Amniotic epithelial cell (primary cell): ENCODE results near the gene GJA3.
"Not testable (repeated sequence)": the region's sequence is repeated elsewhere in the genome, so short reads cannot be mapped to it uniquely, and the experiment has no call there.

Source experiments
- DNase-seq: peaks from one replicate; pipeline ENCODE4 v3.0.0-alpha.2; 2010; ENCODE audit warnings: low read depth

GJA3 gene

DNA sequence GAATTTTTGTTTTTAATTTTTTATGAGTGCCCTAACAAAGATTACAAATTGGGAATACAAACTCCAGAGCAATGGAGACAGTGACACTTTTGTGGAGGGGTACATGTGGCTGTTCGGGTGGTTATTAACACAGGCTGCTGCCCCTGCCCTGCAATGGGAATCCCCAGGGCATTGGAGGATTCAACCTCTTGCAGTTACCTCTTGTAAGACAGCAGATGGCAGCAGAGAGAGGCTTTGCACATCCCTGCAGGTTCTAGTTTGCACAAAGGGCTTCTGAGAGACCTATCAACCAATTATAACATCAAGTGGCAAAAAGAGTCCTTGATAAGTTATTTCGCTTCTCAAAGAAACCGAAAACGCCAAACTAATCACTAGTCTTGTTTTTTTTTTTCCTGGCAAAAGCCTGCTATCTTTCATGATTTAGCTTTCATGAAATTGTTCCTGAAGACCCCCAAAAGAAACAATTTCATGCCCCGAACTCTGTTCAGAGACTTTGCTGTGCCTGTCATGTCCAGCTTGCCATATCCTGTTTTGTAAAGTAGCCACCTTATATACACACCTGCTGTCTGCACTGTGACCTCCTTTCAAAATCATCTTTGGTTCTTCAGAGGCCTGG, 21.5 kb upstream of the GJA3 start:
- DNase-seq, result peak; percentile 74

DNA sequence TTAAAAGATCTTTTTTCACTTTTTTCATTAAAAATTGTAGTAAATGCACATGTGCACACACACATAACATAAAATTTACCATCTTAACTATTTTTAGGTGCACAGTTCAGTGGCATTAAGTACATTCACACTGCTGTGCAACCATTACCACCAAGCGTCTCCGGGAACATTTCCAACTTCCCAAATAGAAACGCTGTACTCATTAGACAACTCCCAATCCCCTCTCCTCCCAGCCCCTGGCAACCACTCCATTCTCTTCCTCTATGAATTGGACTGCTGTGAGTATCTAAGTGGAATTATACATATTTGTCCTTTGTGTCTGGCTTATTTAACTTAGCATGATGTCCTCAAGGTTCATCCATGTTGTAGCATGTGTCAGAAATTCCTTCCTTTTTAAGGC, 20.3 kb upstream of the GJA3 start:
- DNase-seq, result no peak

DNA sequence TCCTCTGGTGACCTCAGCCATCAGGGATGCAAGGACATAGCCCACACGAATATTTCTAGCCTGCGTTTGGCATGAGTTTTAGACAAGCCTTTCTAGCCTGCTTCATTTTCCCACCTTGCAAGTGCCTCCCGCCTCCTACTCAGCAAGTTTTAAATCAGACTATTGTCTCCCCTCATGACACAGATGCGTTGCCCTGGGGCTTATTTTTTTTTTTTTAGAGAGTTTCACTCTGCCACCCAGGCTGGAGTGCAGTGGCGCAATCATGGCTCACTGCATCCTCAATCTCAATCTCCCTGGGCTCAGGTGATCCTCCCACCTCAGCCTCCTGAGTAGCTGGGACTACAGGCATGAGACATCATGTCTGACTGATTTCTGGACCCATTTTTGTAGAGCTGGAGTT, 17.3 kb upstream of the GJA3 start:
- DNase-seq, result no peak

DNA sequence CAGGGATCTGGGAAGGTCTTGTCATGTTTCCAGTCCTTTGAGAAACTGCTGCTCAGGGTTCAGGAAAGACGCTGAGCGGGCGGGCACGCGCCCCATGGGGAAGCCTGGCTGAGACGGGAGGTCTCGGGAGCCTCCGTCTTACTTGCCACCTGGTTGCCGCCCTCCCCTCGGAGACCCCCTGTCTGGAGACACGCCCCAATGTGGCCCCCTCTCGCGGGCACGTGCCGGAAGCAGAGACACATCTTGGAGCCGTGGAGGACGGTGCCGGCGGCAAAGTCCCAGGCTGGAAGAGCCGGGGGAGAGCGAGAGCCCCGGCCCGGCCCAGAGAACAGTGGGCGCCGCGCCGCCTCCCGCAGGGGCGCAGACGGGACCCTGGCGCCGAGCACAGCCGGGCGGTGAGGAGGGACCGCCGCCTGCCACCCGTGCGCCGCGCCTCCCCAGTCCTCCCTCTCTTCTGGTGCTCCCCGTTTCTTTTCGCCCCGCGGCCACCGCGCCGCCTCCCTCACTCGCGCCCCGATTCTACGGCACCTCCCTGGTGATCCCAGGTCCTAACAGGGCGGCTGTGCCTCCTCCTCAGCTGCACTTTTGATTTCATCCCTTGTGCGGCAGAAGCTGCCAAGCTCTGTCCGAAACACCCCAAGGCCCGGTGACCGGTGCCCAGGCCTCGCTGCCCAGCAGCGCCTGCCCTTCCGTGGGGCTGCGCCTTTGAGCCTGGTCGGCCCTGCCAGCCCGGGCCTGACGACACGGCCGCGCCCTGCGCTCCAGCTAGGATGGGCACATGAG, 16.4 kb upstream of the GJA3 start:
- DNase-seq, result no peak

DNA sequence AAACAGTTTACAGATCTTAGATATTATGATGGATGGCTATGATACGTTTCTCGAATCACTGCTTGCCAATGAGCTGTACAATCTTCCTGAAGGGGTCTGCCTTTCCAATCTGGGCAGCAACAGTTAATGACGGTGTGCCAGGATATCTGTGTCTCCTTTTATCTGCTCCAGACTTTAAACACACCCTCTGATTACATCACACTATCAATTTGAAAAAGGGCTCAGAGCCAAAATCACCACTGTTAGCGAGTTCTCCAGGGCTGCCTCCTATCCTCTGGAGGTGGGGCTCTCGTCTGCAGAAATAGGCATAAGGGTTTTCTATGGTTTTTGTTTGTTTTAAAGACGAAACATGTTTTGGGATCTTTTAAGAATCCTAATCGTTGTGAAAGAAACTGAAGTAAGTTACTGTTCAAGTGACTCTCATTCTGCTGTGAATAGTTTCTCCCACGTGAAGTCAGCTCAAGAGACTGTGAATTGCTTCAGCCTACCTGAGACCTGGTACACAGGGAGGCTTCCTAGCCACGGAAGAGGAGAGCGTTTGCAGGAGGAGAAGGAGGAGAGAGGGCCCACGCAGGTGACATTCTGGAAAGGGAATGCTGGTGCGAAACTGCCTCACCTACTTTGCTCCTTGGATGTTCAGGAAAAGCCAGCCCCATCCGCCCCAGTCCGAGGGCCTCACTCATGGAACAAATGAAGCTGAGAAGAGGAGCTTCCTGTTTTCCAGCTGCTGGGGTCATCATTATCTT, 15.2 kb upstream of the GJA3 start:
- no peak for DNase-seq

DNA sequence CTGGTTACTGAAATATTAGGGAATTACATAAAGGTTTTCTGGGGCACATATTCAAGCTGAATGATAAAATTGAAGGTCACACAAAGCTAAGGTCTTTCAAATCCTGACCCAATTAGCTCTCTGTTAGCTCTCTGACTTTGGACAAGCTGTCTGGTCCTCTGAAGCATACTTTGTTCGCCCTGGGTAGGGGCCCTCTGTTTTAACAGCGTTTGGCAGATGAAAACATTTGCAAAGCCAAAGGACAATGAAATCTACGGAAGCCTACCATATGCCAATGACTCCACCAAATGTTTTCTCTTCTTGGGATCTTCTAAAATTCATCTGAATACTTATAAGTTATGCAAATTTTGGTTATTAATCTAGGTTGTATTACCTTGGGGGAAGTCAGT, 14.5 kb upstream of the GJA3 start:
- no peak for DNase-seq

DNA sequence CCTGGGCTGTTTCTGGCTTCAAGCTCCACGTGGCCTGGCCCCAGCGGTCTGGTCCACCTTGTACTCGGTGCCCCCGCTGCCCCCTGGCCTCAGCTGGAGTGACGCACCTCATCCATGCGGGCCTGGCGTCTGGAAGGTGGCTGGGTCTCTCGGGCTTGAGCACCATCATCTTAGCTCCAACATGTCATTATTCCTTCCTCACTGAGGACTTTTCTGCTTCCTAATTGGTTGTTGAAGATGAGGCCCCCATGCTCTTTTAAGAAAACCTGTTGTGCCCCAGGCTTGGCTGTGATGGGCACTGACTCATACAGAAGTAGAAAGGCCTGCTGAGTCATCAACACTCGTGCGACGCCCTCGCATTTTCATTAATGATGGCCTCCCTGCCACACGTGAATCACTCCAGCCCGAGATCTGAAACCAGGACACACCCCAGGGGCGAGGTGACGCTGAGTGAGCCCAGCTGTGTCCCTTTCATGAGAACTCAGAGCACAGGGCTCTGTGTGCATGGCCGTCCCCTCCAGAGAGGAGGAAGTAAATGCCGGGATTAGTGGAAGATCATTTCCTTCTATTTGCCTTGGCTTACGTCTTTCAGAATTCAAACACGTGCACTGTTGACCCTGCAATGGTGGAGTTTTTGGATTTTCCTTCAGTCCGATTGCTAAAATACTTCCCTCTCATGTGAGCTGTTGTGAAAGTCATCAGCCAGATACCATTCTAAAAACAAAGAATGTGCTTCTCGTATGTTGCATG, 14.0 kb upstream of the GJA3 start:
- peak; percentile 85 for DNase-seq

DNA sequence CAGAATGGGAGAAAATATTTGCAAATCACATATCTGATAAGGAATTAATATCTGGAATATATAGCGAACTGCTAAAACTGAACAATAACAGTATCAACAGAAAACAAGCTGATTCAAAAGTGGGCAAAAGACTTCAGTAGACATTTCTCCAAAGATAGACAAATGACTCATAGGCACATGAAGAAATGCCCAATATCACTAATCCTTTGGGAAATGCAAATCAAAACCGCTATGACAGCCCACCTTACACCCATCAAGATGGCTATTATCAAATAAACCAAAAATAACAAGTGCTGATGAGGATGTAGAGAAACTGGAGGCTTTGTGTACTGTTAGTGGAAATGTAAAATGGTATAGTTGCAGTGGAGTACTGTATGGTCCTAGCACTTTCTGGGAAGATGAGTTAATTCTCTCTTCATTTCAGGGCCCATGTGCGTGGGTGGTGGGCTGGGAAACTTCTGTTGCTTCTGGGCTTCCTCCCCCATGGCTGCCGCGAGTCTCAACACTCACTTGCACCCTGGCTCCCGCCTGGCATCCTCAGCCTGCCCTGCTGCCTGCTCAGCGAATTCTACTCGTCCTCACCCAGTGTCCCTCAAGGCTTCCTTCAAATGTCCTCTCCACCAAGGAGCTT, 12.4 kb upstream of the GJA3 start:
- DNase-seq, result no peak

DNA sequence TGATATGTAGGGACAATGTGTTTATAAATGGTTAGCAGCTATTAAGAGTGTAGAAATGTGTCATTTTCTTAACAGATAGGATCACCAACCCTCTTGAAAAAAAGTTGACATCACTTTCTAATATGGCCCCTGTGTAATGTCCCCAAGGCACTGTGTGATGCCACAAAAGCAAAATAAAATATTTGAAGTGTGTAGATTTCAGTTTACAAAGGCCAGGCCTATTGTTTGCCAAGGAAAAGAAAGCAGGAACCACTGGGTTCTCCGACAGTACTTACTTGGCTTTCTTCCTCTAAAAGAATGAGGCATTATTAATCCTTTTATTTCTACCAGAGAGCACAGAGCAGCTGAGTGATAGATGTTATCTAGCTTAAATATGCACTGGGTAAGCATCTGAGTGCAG, 10.5 kb upstream of the GJA3 start:
- no peak for DNase-seq

DNA sequence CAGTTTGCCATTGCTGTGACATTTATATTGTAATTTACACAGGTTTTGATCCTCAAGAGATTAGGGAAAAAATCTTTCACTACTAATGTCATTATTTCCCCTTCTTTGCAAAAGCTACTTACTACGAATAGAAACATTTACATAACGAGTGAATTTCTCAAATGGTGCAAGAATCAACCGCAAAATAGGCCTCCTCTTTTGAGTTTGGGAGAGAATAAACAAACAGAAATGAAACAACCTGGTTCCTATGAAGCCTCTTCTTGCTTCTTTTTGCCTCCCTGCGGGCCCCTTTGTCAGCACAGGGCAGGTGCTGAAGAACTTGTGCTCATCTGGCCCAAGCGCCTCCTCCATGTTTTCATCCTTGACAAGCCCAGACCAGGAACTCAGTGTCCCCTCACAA, 10.1 kb upstream of the GJA3 start:
- DNase-seq, result no peak

DNA sequence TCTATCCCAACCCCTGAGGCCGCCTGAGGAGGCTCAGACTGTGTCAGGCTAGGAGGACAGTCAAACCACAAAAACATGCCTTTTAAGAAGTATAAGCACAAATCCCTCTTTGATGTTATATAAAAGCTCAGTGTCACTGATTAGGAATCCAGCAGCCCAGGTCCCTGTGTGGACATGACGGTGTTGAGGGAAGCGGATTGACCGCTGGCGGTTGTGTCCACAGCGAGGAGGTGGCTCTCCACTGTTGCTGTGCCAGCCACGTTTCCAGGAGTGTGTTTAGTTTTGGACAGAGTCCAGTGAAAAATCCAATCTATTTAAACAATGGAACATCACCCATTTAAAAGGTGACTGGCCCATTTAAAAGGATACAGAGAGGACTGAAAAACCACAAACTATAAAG, 7.5 kb upstream of the GJA3 start:
- DNase-seq, result no peak

DNA sequence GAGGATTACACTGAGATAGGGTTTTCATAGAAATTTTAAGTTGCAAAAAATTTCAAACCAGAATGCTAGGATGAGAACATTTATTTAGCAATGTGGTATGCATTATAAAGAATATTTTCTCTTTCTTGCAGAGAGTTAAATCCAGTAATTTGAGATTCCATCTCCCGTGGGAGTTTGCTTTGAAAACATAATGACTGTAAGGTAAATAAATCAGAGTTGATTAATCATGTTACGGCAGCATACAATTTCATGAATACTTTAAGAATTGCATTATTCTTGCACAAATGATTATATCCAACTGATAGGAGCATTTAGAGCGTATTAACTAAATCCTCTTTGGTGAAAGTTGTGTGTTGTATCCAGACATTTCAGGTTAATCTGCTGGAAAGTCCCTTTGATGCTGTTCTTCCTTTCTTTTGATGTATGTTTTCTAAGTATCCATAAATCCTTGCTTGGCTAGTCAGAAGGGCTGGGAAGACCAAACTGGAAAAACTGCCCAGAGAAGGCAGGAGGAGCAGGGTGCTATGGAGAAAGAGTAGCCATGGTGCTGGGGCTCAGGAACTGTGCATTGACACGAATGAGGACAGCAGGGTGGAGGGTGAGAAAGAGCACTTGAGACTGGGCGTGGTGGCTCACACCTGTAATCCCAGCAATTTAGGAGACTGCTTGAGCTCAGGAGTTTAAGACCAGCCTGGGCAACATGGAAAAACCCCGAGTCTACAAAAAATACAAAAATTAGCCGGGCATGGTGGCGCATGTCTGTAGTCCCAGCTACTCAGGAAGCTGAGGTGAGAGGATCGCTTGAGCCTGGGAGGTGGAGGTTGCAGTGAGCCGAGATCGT, 4.8 kb upstream of the GJA3 start:
- DNase-seq, result peak; percentile 14

DNA sequence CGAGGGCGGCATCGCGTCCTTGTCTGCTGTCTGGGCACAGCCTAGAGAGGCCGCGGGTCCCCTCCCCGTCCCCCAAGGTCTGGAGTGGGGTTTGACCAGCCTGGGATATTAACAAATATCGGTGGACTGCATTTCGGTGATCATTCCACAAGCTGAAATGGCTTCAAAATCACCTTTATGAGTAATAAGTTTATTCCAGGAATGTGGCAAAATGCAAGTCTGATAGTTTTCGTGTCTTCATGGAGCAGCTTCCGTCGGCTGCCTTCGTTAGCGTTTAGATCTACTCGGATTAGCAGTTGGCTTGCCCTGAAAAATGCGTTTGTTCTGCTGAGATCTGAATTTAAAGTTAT, 1.1 kb upstream of the GJA3 start:
- no peak for DNase-seq

DNA sequence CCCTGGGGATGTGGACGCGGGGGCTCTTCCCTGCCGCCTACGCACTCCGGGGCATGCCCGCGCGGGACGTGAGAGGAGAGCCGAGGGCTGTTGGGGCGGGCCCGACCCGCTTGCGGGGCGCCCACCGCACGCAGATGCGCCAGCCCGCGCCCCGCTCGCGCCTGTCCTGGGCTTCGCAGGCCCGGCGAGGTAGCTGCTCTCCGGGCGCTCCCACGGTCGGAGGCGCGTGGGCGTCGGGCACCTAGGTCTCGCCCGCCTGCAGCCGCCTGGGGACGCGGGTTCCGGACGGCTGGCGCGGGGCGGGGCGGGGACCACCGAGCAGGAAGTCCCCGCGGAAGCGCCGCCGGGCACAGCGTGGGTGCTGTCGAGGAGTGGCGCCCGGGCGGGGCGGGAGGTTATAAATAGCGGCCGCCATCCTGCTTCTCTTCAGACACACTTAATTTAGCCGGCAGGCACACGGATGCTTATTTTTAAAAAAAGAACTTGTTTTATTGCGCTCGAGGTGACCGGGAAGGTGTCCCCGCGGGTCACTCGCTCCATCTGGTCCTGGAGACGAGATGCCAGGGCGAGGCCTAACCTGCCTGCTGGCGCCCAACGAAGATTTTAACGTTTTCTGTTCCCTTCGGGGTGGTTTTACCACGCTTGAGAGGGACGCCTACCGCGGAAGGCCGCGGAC, 561 bp upstream of the GJA3 start:
- no peak for DNase-seq

DNA sequence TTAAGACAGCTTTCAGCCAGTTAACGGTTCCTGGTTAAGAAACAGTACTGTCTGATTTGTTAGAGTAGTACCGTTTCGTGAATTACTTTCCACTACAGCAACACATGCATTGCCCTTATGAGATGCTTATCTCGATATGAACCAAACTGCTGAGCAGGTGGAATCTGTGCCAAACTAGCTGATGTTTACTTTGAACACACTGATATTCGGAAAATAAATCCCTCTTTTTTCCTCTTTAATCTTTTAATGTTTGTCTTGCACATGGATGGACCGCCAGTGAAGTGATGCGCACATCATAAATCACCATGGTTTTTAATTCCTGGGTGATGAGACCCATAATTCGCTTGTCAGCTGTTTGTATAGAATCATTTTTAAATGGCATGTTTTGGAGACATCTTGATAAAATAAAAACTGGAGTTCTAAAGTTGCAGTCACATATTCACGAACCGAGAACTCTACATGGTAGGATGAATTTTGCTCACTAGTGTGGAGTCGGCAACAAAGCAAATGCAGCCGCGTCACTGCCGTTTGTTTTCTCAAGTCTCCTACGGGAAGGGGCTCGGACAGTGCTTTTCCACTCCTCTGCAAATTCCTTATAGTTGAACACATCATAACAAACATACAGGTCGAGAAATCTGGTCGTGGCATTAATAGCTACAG, 1.1 kb downstream of the GJA3 start:
- DNase-seq, result peak; percentile 27

DNA sequence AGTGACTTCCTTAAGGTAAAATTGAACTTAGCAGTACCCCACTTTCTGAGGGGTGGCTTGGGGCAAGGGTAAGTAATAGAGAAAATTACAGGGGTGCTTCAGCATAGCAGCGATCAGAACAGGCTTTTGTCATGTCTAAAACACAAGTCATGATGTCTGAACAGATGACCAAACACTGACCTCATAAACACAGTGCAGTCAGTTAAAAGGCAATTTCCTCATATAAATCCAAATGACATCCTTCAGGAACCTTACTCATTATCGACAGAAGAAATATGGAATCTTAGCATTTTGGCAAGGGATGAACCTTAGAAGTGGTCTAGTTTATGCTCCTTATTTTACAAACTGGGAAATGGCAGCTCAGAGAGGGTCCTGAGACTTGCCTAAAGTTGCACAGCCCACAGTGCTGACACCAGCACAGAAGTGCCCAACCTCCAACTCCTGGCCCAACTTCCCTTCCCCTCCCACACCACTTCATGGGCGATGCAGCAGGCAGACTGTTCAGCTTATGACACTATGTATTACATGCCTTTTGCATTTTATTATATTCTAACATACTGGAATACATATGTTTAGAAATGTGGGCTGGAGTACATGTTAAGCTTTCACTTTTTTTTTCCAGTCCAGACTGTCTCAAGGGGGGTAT, 3.6 kb downstream of the GJA3 start:
- no peak for DNase-seq

DNA sequence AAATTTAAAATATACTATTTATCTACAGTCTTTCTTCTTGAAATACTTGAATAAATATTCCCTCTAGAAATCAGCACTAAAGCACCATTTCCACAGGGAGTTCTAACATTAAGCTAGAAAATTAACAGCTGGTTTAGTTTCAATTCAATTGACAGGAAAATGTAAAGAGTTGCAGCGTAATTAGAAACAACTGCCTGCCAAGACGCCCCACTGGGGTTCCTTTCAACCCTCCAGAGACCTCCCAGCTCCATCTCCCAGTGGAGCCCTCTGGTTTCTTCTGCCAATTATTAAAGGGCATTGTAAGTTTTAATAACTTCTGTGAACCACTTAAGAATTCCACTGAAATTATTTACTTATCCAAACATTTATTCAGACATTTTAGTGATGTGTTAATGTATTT, 4.2 kb downstream of the GJA3 start:
- DNase-seq, result no peak

DNA sequence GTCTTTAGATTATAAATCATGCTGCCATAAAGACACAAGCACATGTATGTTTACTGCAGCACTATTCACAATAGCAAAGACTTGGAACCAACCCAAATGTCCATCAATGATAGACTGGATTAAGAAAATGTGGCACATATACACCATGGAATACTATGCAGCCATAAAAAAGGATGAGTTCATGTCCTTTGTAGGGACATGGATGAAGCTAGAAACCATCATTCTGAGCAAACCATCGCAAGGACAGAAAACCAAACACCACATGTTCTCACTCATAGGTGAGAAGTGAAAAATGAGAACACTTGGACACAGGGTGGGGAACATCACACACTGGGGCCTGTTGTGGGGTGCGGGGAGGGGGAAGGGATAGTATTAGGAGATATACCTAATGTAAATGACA, 7.6 kb downstream of the GJA3 start:
- not testable (repeated sequence) for DNase-seq

DNA sequence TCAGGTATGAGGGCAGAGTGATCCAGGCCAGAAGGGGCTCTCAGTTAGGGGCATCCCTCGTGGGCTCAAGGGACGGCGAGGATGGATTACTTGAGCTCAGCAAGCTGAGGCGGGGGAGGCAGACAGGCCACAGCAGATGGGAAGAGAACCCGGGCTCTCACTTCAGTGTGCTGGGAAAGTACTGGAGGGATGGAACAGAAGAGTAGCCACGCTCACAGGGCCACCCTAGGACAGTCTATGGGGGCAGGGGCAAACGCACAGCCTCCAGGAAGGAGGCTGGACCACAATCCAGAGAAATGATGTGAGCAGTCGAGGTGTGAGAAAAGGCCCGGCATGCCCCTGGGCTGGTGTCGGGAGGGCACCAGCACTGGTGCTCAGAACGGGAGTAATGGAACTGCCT, 9.2 kb downstream of the GJA3 start:
- no peak for DNase-seq

DNA sequence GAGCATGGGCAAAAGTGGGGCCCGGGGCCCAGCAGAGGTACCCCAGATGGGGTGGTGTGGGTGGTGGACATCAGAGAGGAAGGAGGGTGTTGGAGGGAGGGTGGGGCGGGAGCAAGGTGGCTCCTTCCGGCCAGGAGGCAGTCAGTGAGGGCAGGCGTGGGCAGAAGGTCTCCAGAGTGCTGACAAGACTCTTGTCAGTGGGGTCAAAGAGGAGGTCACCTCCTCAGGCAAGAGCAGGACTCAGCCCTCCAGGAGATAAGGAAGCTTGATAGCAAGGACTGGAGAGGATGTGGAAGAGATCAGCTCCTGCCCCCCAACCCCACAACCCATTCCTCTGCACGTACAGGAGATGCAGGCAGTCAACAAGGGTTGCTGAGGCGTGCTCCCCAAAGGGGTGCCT, 9.8 kb downstream of the GJA3 start:
- DNase-seq, result no peak
